MM.1S (cell line): ENCODE data around the gene SDF2L1.

Experiments
- CTCF ChIP-seq: fragments of 300-600 bp; sonication (generic); IDR thresholded peaks from 2 replicates; pipeline ENCODE4 v1.5.1; 2016; ENCODE audit warnings: antibody characterized with exemption, low read length, mixed read lengths
- EZH2 ChIP-seq: fragments of 300-600 bp; sonication (generic); optimal IDR thresholded peaks from 2 replicates; pipeline ENCODE3; 2017; ENCODE audit warnings: low read depth, mild to moderate bottlenecking, antibody characterized with exemption, low read length, mixed read lengths

DNA sequence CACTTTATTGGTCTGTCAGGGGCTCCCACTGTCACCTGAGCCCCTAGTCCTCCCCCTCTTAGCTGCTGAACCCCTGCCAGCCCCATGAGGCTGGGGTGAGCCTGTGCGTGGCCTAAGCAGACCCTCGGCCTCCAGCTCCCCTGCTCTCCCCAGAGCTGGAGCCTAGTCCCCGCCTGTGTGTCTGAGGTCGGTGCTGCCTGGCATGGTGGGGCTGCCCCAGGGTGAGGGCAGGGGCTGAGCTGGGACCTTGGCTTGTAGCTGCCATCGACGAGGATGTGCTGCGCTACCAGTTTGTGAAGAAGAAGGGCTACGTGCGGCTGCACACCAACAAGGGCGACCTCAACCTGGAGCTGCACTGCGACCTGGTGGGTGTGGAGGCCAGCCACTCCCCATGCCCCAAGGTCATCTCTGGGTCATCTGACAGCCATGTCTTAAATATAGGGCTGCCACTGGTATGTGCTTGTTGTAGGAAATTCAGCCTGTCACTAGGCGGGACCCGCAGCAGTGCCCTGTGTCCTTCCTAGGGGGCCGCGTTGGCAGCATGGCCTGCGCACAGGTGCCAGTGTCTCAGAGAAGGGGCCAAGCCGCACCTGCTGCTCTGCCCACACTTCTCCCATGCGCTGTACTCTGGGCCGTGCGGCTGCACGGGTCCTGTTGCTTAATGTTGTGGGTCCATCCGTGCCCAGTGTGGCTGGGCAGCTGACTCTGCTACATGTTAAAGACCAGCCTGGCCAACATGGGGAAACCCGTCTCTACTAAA lies 44.7 kb downstream of the SDF2L1 start:
- no peak for TF ChIP-seq CTCF
- no peak for TF ChIP-seq EZH2
